Neural cell (in vitro differentiated cells): ENCODE data around the gene RASA1. TPM values are rescaled to one million over a fixed set of nuclear protein-coding genes. Genes with fewer than 3 reads are reported as not detected.
A peak's percentile ranks its signal among the peaks of the same experiment; 100 is the strongest.

ENCODE experiments used
- H2AFZ ChIP-seq: fragments of 200-600, 300-800 bp; sonication (generic), shearing (Covaris generic); 2 replicates; pipeline ENCODE4 v1.6.0; 2014; ENCODE audit warnings: low read depth, mild to moderate bottlenecking, antibody characterized with exemption, low read length, moderate library complexity
- H3F3A ChIP-seq: fragments of 200-600 bp; shearing (Covaris generic); 2 replicates; pipeline ENCODE4 v1.6.1; 2016; ENCODE audit warnings: mild to moderate bottlenecking, moderate library complexity, mixed read lengths, antibody characterized with exemption, low read length; ENCODE audit not compliant: insufficient read depth, poor library complexity, severe bottlenecking
- H3K27ac ChIP-seq: fragments of 200-600, 300-800 bp; sonication (generic), shearing (Covaris generic); 2 replicates; pipeline ENCODE4 v1.5.1; 2014; ENCODE audit warnings: mild to moderate bottlenecking, low read length, moderate library complexity
- H3K27me3 ChIP-seq: fragments of 300-800, 200-600 bp; sonication (generic), shearing (Covaris generic); 2 replicates; pipeline ENCODE4 v1.6.0; 2014; ENCODE audit warnings: mild to moderate bottlenecking, low read depth, low read length, moderate library complexity; ENCODE audit not compliant: insufficient read depth
- H3K36me3 ChIP-seq: fragments of 300-800, 200-600 bp; sonication (generic), shearing (Covaris generic); 2 replicates; pipeline ENCODE4 v1.5.1; 2014; ENCODE audit warnings: mild to moderate bottlenecking, antibody characterized with exemption, low read length, moderate library complexity; ENCODE audit not compliant: insufficient read depth
- H3K4me2 ChIP-seq: fragments of 300-800, 200-600 bp; sonication (generic), shearing (Covaris generic); 2 replicates; pipeline ENCODE4 v1.6.0; 2014; ENCODE audit warnings: mild to moderate bottlenecking, low read length
- H3K4me3 ChIP-seq: fragments of 300-800, 200-600 bp; sonication (generic), shearing (Covaris generic); 2 replicates; pipeline ENCODE4 v1.5.1; 2014; ENCODE audit warnings: mild to moderate bottlenecking, low read length, moderate library complexity
- H3K79me2 ChIP-seq: fragments of 200-600 bp; shearing (Covaris generic); replicated peaks from 2 replicates; pipeline ENCODE4 v1.6.0; 2014; ENCODE audit warnings: mild to moderate bottlenecking, low read length, moderate library complexity; ENCODE audit not compliant: insufficient read depth
- H3K9ac ChIP-seq: fragments of 300-800, 200-600 bp; sonication (generic), shearing (Covaris generic); 2 replicates; pipeline ENCODE4 v1.6.1; 2016; ENCODE audit warnings: mild to moderate bottlenecking, low read length, mixed read lengths
- H3K9me2 ChIP-seq: fragments of 200-600 bp; shearing (Covaris generic); 2 replicates; pipeline ENCODE4 v1.6.1; 2016; ENCODE audit warnings: mild to moderate bottlenecking, low read length, mixed read lengths; ENCODE audit not compliant: insufficient read depth
- H3K9me3 ChIP-seq: fragments of 200-600, 300-800 bp; sonication (generic), shearing (Covaris generic); 2 replicates; pipeline ENCODE4 v1.6.1; 2016; ENCODE audit warnings: mild to moderate bottlenecking, mixed run types, low read length, moderate library complexity, mixed read lengths
- H4K20me1 ChIP-seq: fragments of 200-600 bp; shearing (Covaris generic); 2 replicates; pipeline ENCODE4 v1.6.1; 2016; ENCODE audit warnings: mild to moderate bottlenecking, mixed run types; ENCODE audit not compliant: insufficient read depth
- EP300 ChIP-seq: fragments of 450-650 bp; conservative IDR thresholded peaks from 2 replicates; pipeline ENCODE4 v1.6.1; 2014; ENCODE audit warnings: antibody characterized with exemption, mild to moderate bottlenecking, moderate library complexity; ENCODE audit not compliant: poor library complexity, severe bottlenecking
- EZH2 ChIP-seq: fragments of 200-600, 300-800 bp; shearing (Covaris generic), sonication (generic); IDR thresholded peaks from 2 replicates; pipeline ENCODE4 v1.6.1; 2014; ENCODE audit warnings: antibody characterized with exemption, low read length, borderline replicate concordance, mild to moderate bottlenecking; ENCODE audit not compliant: insufficient read depth, poor library complexity, severe bottlenecking
- MXI1 ChIP-seq: fragments of 450-650 bp; conservative IDR thresholded peaks from 2 replicates; pipeline ENCODE4 v1.6.1; 2014; ENCODE audit warnings: antibody characterized with exemption, mild to moderate bottlenecking; ENCODE audit not compliant: poor library complexity, severe bottlenecking
- POLR2AphosphoS5 ChIP-seq: IDR thresholded peaks from 2 replicates; pipeline ENCODE4 v1.6.1; 2012
- RAD21 ChIP-seq: fragments of 450-650 bp; conservative IDR thresholded peaks from 2 replicates; pipeline ENCODE4 v1.6.1; 2014; ENCODE audit warnings: antibody characterized with exemption, mild to moderate bottlenecking, moderate library complexity
- SMC3 ChIP-seq: fragments of 450-650 bp; conservative IDR thresholded peaks from 2 replicates; pipeline ENCODE4 v1.6.1; 2014; ENCODE audit warnings: antibody characterized with exemption, mild to moderate bottlenecking, moderate library complexity; ENCODE audit not compliant: poor library complexity
- TAF1 ChIP-seq: IDR thresholded peaks from 2 replicates; pipeline ENCODE4 v1.6.1; 2012; ENCODE audit warnings: low read depth
- polyA plus RNA-seq: library from polyadenylated mRNA; depleted of rRNA; stranded (reverse); fragments of >200 nt; gene quantifications from 2 replicates; pipeline ENCODE4 v1.2.3, GENCODE V29; 2014
- TF ChIP-seq, protein P1 (sequence below): fragments of 450-650 bp; IDR thresholded peaks from 2 replicates; pipeline ENCODE4 v1.5.1; 2014; ENCODE audit warnings: antibody characterized with exemption, mild to moderate bottlenecking, moderate library complexity; ENCODE audit not compliant: poor library complexity, severe bottlenecking
- TF ChIP-seq, protein P2 (sequence below): IDR thresholded peaks from 2 replicates; pipeline ENCODE4 v1.6.1; 2012; ENCODE audit warnings: borderline replicate concordance

Gene RASA1
- polyA plus RNA-seq, 1 donor from 2014 or later, result 72.8 TPM

DNA sequence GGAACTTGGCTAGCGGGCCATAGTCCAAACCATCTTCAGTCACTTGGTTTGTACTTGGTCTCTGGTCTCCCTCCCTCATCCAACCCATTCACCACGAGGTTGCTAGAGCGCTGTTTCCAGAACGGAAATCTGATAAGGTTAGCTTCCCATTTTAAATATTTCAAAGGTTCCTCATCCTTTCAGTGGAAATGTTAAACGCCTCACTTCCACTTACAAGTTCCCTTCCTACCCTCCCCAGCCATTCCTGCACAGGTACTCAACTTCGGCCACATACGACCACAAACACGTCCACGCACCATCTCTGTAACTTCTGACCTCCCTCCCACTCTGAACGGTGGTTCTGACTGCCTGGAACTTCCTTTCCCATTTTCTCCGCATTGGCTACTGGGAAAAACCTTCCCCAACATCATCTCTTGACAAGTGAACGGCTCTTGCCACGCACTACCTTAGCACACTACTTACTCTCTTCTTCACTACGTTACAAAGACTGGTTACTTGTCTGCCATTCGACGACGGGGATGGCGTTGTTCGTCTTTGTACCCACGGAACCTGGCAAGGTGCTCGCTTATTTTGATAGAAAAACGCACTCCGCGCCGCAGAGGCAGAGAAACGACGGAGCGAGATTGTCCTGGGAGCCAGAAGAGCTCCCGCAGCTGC lies 144.4 kb downstream of the RASA1 start:
- TF ChIP-seq, protein P1, sequence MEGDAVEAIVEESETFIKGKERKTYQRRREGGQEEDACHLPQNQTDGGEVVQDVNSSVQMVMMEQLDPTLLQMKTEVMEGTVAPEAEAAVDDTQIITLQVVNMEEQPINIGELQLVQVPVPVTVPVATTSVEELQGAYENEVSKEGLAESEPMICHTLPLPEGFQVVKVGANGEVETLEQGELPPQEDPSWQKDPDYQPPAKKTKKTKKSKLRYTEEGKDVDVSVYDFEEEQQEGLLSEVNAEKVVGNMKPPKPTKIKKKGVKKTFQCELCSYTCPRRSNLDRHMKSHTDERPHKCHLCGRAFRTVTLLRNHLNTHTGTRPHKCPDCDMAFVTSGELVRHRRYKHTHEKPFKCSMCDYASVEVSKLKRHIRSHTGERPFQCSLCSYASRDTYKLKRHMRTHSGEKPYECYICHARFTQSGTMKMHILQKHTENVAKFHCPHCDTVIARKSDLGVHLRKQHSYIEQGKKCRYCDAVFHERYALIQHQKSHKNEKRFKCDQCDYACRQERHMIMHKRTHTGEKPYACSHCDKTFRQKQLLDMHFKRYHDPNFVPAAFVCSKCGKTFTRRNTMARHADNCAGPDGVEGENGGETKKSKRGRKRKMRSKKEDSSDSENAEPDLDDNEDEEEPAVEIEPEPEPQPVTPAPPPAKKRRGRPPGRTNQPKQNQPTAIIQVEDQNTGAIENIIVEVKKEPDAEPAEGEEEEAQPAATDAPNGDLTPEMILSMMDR, result no peak
- peak; percentile 73 for TF ChIP-seq MXI1
- no peaks in the 10 kb centered on the region for H3F3A ChIP-seq

DNA sequence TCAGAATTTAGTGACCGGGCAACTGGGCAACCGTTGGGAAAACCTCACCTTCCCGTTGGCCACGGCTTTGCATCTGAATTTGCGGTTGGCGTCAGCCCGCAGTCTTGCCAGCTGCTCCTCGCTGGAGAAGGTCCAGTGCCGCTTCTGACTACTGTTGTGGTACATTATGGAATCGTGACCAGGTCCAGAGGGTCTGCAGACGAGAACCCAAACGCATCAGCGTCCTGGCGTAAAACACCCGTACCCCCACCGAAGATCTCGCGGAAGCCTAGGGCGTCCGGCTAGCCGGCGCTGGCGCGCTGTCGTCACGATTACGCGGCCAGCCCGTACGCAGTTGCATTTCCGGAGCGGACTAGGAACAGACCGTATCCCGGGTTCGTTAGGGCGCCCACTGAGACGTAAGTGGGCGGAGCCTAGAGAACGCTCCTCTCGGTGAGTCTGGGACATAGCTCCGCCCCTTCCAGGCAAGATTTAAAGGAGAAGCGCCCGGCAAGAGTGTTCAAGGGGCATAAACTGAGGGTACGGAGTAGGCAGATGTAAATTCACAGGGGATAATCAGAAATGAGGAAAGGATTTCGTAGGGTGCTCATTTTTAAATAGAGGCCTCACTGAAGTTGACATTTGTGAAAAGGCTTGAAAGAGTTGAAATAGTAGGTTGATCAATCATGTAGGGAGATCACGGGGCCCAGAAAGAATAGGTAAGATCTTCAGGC lies 145.1 kb downstream of the RASA1 start, which contains the start of gene CCNH:
CCNH (minus strand) TSS at position 301 of the 713 bp plus-strand sequence; CDS start at position 165, 136 bp downstream.
- Histone ChIP-seq H3K36me3 (peaks cover 6% of the 10 kb centered on the region), H3K79me2 (peaks cover 48% of the 10 kb centered on the region), H3K9ac (peak within 1 kb of the TSS; percentile 96), H2AFZ (peak within 1 kb of the TSS; percentile 90), H3K9me2 (no peaks in the 10 kb centered on the region), H4K20me1 (no peaks in the 10 kb centered on the region), H3F3A (no peaks in the 10 kb centered on the region), H3K27ac (peak within 1 kb of the TSS; percentile 98), H3K4me3 (peak within 1 kb of the TSS; percentile 84), H3K27me3 (no peaks in the 10 kb centered on the region), H3K9me3 (no peaks in the 10 kb centered on the region), H3K4me2 (peak within 1 kb of the TSS; percentile 93)
- TF ChIP-seq EP300 (peak; percentile 81), MXI1 (peak; percentile 62), RAD21 (peak; percentile 45), EZH2 (no peak), POLR2AphosphoS5 (peak; percentile 96), TAF1 (peak; percentile 67), SMC3 (no peak)
- TF ChIP-seq, protein P1, result no peak
- TF ChIP-seq, protein P2, sequence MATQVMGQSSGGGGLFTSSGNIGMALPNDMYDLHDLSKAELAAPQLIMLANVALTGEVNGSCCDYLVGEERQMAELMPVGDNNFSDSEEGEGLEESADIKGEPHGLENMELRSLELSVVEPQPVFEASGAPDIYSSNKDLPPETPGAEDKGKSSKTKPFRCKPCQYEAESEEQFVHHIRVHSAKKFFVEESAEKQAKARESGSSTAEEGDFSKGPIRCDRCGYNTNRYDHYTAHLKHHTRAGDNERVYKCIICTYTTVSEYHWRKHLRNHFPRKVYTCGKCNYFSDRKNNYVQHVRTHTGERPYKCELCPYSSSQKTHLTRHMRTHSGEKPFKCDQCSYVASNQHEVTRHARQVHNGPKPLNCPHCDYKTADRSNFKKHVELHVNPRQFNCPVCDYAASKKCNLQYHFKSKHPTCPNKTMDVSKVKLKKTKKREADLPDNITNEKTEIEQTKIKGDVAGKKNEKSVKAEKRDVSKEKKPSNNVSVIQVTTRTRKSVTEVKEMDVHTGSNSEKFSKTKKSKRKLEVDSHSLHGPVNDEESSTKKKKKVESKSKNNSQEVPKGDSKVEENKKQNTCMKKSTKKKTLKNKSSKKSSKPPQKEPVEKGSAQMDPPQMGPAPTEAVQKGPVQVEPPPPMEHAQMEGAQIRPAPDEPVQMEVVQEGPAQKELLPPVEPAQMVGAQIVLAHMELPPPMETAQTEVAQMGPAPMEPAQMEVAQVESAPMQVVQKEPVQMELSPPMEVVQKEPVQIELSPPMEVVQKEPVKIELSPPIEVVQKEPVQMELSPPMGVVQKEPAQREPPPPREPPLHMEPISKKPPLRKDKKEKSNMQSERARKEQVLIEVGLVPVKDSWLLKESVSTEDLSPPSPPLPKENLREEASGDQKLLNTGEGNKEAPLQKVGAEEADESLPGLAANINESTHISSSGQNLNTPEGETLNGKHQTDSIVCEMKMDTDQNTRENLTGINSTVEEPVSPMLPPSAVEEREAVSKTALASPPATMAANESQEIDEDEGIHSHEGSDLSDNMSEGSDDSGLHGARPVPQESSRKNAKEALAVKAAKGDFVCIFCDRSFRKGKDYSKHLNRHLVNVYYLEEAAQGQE, result peak; percentile 88

More for the DNA sequence above, 144.4 kb downstream of the RASA1 start:
- Histone ChIP-seq H3K9ac (peak overlapping the region; percentile 96), H3K36me3 (peaks cover 6% of the 10 kb centered on the region), H2AFZ (peak overlapping the region; percentile 90), H3K27ac (peak overlapping the region; percentile 98), H3K9me3 (no peaks in the 10 kb centered on the region), H4K20me1 (no peaks in the 10 kb centered on the region), H3K9me2 (no peaks in the 10 kb centered on the region), H3K27me3 (no peaks in the 10 kb centered on the region), H3K79me2 (peaks cover 48% of the 10 kb centered on the region), H3K4me2 (peak overlapping the region; percentile 93), H3K4me3 (peak overlapping the region; percentile 84)
